NCI-H748 treated with DMSO at 0.1 percent for 48 hours (cell line): Measurements from ENCODE around the gene CCDC68.
A peak's percentile ranks its signal among the peaks of the same experiment; 100 is the strongest.
"Not testable (repeated sequence)": the region's sequence is repeated elsewhere in the genome, so short reads cannot be mapped to it uniquely, and the experiment has no call there.

ENCODE experiments used
- DNase-seq: peaks from one replicate; lab custom pipeline; 2025; lab: John Stamatoyannopoulos, UW

Gene CCDC68, protein sequence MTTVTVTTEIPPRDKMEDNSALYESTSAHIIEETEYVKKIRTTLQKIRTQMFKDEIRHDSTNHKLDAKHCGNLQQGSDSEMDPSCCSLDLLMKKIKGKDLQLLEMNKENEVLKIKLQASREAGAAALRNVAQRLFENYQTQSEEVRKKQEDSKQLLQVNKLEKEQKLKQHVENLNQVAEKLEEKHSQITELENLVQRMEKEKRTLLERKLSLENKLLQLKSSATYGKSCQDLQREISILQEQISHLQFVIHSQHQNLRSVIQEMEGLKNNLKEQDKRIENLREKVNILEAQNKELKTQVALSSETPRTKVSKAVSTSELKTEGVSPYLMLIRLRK

DNA sequence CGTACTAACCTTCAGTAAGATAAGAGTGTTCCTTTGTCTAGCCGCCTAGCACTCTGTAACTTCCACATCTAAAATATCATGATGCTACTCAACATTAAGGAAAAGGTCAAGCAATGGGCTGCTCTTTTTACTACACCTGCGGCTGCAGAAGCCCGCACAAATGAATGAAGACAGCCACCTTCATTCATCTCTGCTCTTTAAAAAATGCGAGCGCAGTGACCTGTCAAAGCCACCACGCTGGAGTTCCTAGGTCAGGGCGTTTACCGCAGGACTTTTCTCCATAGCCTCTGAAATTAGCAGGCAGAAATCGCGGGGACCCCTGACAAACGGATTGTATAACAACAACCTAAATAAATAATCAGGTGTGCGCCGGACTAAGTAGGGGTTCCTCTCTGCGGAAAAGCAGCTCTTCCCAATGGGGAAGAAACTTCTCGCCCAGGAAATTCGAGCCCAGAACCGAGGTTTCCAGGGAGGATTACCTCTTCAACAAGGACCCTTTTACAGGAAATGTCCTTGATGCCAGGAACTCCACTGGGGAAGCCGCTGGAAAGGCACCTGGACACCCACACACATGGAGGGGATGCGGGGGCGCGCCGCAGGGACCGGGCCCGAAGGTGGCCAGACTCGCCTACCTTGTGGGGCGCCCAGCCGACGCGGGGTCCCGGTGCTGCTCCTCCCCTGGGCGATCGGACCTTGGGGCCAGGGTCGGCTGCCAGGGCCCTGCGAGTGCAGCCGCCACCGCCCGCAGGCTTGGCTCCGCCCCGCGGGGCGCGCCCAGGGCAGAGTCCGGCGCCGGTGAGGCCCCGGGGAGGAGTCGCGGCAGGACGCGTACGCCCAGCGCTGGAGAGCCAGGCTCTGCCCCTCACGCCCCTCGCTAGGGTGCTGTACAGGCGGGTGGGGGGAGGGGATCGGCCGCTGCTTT, at the start of gene CCDC68:
Gene CCDC68 (minus strand): TSS at position 758 of the 922 bp plus-strand sequence. CDS start 16,670 bp downstream, outside the sequence.
- no peak for DNase-seq

DNA sequence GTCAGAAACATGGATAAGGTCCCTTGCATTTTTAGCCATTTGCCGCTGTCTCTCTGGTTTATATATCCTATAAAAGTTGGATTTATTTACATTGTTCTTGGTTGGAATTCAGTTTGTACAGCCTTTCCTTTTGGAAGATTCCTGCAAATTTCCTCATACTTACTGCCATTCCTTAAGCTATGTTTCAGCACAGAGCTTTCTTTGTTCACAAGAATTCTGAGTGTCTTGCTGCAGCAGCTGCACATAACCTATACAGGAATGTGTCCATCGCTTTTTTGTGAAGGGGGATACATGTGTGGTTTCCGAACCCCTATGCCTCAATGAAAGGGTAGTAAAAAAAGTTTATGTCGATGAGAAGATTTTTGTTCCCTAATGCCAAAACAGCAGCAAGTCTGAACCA, 48.3 kb upstream of the CCDC68 start:
- DNase-seq = no peak

DNA sequence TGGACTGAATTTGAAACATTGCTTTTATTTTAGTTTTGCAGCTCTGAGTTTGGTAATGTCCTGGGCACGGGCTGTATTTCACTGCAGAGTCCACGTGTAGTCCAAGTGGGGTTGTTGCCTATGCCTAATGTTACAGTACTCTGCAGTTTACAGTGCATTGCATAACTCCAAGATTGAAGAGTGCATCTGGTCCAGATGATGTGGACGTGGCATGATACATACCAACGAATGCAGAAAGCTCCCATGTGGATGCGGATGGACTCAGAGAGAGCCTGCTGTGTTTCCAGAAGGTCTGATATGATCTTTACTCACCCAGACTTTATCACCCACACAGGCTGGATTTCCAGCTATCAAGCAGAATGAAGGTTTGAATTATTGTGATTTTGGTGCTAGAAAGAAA, 44.4 kb upstream of the CCDC68 start:
- no peak for DNase-seq

DNA sequence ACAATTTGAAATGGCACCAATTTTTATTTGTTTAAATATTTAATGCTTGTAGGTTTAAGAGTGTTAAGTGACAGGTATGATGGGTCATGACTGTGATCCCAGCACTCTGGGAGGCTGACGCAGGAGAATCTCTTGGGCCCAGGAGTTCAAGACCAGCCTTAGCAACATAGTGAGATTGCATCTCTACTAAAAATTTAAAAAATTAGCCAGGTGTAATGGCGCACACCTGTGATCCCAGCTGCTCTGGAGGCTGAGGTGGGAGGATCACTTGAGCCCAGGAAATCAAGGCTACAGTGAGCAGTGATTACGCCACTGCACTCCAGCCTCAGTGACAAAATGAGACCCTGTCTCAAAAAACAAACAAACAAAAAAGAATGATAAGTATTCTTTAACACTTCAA, 43.0 kb upstream of the CCDC68 start:
- no peak for DNase-seq

DNA sequence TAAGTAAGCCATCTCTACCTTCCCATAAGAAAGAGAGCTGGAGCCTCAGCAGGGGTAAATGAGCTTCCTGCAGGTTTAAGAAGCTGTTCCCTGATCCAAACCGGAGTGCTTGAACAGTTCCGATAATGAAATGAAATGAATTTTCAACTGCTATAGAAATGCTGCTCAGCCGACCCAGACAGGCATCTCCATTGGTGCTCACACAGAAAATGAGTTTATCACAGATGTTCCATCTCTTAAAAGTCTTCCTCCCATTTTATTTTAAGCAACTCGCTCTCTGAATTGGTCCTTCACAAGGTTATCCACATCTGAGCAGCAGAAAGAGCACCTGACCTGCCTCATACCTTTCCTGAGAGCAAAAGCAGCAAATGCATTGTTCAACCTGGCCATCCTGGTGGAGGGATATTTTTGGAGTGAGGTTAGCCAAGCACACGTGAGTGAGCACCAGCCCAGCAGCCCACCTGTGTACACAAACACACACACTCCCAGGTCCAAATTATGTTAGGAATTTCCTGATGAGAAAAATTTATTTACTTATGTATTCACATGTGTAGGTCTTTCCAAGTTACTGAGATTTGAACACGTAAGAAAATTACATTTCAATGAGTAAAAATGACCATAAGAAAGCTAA, 42.2 kb upstream of the CCDC68 start:
- no peak for DNase-seq

DNA sequence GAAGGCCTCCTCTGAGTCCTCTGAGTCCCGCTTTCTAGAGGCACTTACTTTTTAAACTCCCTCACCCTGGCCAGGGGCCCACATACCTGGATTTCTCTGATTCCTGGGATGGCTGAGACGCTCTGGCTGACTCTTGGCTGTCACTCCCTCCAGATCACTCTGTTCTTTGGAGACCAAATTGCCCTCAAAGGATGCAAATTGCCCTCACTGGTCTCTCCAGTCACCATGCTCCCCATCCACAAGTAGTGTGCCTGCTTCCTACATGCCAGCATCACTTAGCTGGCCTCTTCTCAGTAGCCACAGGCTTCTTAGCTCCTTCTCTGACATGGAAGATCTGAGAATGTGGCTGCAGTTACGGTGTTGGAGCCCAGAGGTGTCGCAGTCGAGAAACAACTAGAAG, 41.3 kb upstream of the CCDC68 start:
- no peak for DNase-seq

DNA sequence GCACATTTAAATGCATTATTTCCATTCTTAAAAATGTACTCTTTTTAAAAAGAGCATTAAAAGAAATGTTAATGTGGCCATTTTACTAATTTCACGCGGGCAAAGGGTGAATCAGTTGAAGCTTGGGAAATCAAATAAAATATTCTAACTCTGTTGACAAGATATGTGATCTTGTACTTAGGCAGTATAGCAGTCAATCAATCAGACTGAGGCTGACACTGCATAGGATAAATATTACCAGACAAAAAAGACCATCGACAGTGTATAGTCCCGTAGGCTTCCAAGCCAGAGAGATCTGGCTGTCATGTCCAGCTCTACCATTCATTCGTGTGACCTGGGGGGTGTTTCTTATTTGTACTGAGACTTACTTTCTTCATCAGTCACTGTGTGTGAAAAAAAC, 39.8 kb upstream of the CCDC68 start:
- DNase-seq = no peak

DNA sequence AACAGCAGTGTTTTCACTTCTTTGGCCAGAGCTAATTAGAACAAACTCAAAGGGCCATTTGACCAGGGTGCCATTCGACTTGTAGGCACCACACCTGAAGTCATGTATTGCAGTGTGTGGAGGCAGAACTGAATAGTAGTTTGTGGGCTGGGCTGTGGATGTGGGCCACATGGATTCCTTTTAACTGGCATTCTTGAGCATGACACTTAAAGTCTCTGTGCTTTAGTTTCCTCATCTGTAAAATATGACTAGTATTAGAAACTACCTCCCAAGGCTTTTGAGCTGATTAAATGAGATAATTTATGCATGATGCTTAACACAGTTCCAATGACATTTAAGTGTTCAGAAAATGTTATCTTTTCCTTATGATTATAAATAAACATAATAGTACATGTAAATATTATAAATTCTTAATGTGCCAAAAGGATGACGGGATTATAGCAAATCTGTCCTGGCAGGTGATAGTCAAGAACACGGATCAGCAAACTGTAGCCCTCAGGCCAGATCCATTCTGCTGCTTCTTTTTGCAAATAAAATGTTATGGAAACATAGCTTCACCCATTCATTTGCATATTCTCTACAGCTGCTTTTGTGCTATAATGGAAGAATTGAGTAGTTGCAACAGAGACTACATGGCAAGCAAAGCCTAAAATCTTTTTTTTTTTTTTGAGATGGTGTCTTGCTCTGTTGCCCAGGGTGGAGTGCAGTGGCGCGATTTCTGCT, 36.3 kb upstream of the CCDC68 start:
- DNase-seq = no peak

DNA sequence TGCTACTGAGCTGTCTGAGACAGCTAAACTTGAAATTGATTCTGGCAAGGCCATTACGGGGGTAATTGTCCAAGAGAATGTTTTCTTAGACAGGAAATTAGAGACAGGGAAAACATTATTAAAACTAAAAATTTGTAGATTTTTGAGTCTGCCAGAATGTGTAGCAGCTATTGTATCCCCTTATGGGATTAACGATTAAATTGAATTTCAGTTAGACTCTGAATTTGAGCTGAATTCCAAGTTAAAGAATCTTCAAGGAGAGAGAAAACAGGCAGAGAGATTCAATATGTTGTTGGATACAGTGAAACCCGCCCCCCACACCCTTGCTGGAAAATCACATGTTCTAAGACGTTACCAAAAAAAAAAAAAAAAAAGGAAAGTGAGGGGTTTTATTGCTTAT, 32.7 kb upstream of the CCDC68 start:
- no peak for DNase-seq

DNA sequence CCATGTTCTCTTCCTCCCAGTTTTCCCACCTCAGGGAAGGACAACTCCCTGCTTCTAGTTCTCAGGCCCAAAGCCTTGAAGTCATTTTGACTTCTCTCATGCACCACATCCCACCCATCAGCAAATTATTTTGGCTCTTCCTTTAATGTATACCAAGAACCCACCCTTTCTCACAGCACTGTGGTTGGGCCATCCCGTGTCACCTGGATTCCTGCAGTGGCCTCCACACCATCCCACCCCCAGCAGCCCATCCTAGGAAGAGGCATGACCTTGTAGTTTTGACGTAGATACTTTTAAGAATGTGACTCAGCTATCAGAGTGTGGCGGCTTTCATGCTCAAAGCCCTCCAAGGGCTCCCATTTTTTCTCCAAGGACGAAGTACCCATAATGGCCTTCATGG, 25.6 kb upstream of the CCDC68 start:
- DNase-seq = no peak

DNA sequence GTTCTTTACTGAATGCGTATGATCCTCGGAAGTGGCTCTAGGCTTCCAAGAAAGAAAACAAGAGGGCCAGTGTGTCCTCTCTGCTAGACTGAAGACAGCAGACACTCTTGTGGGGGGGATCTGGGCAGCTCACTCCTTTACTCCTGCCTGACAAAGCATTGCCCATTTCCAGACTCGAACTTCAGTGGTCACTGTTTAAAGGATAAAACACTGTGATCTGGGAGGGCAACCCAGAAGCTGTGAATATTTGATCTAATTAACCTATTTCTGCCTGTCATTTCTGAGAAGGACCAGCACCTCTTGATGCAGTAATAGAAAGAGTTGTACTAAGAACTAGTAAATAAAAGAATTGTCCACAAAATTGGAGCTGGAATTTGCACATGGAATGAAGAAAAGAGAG, 24.5 kb upstream of the CCDC68 start:
- DNase-seq = no peak

DNA sequence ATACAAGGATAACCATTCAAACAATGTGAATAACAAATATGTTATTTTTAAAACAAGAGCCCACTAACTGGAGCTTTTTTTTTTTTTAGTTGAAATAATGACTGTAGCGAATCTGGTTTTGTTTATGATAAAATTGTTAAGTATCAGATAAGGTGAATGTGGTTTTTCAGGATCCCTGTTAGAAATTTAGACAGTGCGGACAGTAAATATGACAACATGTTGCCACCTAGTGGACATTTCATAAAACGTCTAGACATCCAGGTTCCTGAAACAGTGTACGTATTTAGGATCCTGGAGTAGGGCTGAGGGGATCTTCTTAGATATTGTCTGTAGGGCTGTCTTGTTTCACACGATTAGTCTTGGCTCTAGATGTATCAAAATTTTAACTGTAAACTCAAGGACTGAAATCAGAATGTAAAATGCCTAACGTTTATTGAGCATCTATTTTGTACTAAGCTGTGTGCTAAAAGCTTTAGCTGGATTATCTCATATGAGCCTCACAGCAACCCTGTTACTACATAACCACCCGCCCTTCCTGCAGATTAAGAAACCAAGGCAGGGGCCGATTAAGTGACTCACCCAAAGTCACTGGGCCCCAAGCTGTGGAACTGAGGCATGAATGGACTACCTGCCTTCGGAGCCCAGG, 23.9 kb upstream of the CCDC68 start:
- DNase-seq = peak; percentile 22

DNA sequence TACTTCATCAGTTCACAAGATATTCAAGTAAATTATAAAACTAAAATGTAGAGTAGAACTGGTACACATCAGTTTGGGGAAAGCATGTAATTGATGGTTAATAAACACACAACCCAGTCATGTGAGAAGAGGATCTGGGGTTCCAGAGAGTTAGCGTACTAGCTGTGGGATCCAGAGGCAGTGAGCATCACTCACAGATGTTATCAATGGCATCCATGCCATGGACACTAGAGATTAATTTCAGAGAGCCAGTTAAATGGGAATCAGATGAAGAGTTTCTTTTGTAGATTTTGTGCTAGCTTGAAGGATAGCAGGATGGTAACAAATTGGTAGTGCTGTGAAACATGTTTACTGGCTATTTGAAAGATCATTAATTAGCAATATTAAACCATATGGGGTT, 21.8 kb upstream of the CCDC68 start:
- DNase-seq = no peak

DNA sequence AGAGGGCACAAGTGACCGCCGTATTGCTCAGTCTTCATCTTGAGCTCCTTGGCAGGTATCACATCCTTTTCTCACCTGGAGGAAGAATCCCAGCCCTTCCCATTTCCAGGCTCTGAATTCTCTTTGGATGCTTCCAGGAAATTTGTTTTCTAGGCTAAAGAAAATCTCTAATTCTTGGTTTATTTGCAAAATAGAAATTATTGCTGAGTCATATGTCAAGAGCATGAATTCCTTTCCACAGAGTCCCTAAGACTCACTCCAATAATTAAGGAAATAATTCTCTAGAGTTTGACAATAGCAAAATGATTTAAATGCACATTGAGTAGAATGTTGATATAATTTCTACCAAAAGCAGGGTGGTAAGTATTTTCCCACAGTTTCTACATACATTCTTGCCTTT, 16.3 kb upstream of the CCDC68 start:
- no peak for DNase-seq

DNA sequence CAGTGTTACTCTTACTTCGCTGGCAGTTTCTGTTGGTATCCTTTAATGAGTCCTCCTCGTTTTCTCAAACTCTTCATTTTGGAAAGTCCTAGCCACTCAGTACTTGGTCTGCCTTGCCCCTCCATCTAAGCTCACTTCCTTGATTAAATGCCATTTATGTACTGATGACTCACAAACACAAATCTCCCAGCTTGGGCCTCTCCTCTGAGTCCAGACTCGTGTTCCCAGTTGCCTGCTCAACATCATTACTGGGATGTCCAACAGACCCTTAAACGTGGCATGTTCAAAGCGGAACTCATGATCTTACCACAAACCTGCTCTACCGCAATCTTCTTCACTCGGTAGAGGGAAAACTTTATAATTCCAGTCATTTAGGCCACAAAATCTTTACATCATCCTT, 13.8 kb upstream of the CCDC68 start:
- no peak for DNase-seq

DNA sequence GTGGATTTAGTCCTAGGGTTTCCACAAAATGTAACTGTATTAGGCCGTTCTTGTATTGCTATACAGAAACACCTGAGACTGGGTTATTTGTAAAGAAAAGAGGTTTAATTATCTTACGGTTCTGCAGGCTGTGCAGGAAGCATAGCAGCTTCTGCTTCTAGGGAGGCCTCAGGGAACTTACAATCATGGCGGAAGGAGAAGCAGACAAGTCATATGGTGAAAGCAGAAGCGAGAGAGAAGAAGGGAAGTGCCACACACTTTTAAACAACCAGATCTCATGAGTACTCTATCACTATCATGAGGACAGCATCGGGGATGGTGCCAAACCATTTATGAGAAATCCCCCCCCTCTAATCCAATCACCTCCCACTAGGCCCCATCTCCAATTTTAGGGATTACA, 9.5 kb upstream of the CCDC68 start:
- DNase-seq = no peak

DNA sequence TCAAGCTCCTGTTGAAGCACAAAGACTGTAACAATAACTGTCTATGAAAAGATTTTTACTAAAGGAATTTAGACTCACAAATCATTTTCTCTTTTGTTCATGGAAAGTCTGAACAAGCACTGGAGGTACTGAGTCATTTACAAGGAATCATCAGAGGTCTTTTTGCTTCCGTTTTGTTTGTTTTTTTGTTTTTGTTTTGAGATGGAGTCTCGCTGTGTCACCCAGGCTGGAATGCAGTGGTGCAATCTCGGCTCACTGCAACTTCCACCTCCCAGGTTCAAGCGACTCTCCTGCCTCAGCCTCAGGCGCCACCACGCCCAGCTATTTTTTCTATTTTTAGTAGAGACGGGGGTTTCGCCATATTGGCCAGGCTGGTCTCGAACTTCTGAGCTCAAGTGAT, 9.0 kb upstream of the CCDC68 start:
- not testable (repeated sequence) for DNase-seq

DNA sequence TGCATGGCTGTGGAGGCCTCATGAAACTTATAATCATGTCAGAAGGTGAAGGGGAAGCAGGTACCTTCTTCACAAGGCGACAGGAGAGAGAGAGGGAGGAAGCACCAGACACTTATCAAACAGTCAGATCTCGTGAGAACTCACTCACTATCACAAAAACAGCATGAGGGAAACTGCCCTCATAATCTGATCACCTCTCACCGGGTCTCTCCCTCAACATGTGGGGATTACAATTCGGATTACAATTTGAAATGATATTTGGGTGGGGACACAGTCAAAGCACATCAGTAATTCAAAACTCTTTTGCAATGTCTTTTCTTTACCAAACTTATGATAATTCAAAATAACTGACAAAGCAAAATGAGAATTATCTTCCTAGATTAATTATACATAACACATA, 8.5 kb upstream of the CCDC68 start:
- DNase-seq = no peak

DNA sequence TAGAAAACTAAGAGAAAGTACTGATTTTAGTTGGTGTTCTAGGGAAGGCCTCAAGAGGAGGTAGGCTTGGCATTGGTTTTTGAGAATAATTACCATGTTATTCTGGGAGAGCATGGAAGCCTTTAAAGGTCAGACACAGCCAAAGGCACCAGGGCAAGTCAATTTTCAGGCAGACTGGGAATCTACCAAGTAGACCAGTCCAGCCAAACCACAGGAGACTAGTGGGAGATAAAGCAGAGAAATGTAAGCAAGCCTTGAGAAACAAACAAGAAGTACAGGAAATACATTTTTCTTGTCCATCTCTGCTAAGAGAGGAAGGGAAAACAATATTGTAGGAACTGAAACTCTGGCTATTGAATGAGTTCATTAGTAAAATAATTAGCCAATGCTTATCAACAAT, 5.5 kb upstream of the CCDC68 start:
- no peak for DNase-seq

DNA sequence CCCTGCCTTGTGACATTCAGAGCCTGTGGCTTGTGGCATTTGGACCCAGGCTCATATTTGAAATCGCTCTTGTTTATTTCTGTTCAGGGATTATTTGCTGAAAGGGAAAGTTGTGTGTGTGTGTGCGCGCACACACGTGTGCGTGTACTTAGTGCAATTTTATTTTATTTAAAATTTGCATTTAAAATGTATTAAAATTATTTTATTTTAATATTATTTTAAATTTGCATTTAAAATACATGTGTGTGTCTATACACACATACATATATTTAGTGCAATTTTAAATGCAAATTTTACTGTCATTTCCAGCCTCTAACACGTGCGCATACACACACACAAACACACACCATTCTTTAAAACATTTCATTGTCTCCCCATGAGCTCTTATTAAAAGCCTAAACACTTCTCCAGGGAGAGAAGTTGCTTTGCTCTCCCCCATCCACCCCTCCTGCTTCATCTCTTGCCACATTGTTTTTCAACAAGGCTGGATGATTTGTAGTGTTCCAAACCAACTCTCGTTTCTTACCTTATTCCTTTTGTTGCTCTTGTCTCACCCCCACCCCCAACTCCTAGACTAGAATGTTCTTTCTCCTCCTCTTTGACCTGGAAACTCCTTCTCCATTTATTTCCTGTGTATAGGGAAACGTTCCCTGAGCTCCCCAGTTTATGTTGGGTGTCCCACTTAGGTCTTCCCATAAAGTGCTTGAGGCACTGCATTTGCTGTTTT, 3.8 kb upstream of the CCDC68 start:
- DNase-seq = no peak

DNA sequence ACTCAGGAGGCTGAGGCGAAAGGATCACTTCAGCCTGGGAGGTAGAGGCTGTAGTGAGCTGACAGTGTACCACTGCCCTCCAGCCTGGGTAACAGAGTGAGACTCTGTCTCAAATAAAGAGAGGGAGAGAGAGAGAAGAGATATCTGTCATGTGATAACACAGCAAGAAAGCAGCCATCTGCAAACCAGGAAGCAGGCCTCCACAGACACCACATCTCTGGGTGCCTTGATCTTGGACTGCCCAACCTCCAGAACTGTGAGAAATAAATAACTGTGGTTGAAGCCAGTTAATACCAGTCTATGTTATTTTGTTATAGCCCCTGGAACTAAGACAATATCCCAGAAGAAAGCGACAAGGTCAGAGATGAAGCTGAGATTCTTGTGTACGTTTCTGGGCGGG, 2.6 kb upstream of the CCDC68 start:
- DNase-seq = no peak
